CD14-positive monocyte (primary cell): ENCODE data around the gene RIC8A. TPM values are rescaled to one million over a fixed set of nuclear protein-coding genes. Genes with fewer than 3 reads are reported as not detected.

Experiments used
- DNase-seq, 3 donors: peaks; one replicate each; pipeline ENCODE4 v3.0.0-alpha.2; 2011 to 2022
- H2AFZ ChIP-seq: 2 replicates; pipeline ENCODE4 v1.6.0; 2012; ENCODE audit warnings: mild to moderate bottlenecking, low read depth, low read length, inconsistent platforms; ENCODE audit not compliant: insufficient read depth, poor library complexity, severe bottlenecking
- H3K27ac ChIP-seq, 2 donors: 1 replicate in 1 of 2; 2 replicates in 1 of 2; pipeline ENCODE4 v1.5.1; 2012 to 2013; ENCODE audit warnings: low read length in 2 of 2, control low read depth in 1 of 2, inconsistent platforms in 1 of 2, low read depth in 1 of 2, mild to moderate bottlenecking in 1 of 2
- H3K27me3 ChIP-seq, 2 donors: one replicate each; pipeline versions ENCODE4 v1.6.0 to v1.6.1; 2011 to 2013; ENCODE audit warnings: low read length in 2 of 2; ENCODE audit not compliant: control insufficient read depth in 2 of 2, insufficient read depth in 2 of 2
- H3K36me3 ChIP-seq, 2 donors: replicated peaks in 1 of 2; 1 replicate in 1 of 2; 2 replicates in 1 of 2; pipeline versions ENCODE4 v1.5.1 to v1.6.1; 2012 to 2013; ENCODE audit warnings: low read length in 2 of 2, control low read depth in 1 of 2, inconsistent platforms in 1 of 2, mild to moderate bottlenecking in 1 of 2; ENCODE audit not compliant: insufficient read depth in 2 of 2, control insufficient read depth in 1 of 2
- H3K4me1 ChIP-seq, 2 donors: 1 replicate in 1 of 2; 2 replicates in 1 of 2; pipeline versions ENCODE4 v1.5.1 to v1.6.1; 2012 to 2013; ENCODE audit warnings: low read length in 2 of 2, control low read depth in 1 of 2, inconsistent platforms in 1 of 2, mild to moderate bottlenecking in 1 of 2, moderate library complexity in 1 of 2; ENCODE audit not compliant: insufficient read depth in 2 of 2, control insufficient read depth in 1 of 2
- H3K4me2 ChIP-seq: replicated peaks from 2 replicates; pipeline ENCODE3; 2012; ENCODE audit warnings: low read length, moderate library complexity, mild to moderate bottlenecking; ENCODE audit not compliant: poor library complexity, severe bottlenecking; ENCODE audit errors: extremely low read depth
- H3K4me3 ChIP-seq, 3 experiments: fragments of 200-600 bp in 1 of 3; sonication (generic) in 1 of 3; replicated peaks in 1 of 3; 1 replicate in 2 of 3; 2 replicates in 1 of 3; pipeline ENCODE4 v1.5.1; 2011 to 2013; ENCODE audit warnings: low read length in 3 of 3, mild to moderate bottlenecking in 3 of 3, control low read depth in 2 of 3, low read depth in 2 of 3, inconsistent platforms in 1 of 3, moderate library complexity in 1 of 3
- H3K79me2 ChIP-seq: 2 replicates; pipeline ENCODE4 v1.6.0; 2012; ENCODE audit warnings: mild to moderate bottlenecking, control low read depth, inconsistent platforms, low read length, moderate library complexity; ENCODE audit not compliant: insufficient read depth
- H3K9ac ChIP-seq: 2 replicates; pipeline ENCODE4 v1.6.0; 2017; ENCODE audit warnings: low read length, mild to moderate bottlenecking; ENCODE audit not compliant: insufficient read depth, poor library complexity, severe bottlenecking
- H3K9me3 ChIP-seq, 2 donors: replicated peaks in 1 of 2; 1 replicate in 1 of 2; 2 replicates in 1 of 2; pipeline versions ENCODE4 v1.5.1 to v1.6.1; 2012 to 2013; ENCODE audit warnings: low read length in 2 of 2, control low read depth in 1 of 2; ENCODE audit not compliant: control insufficient read depth in 1 of 2, insufficient read depth in 1 of 2
- H4K20me1 ChIP-seq: 2 replicates; pipeline ENCODE4 v1.6.0; 2012; ENCODE audit warnings: mild to moderate bottlenecking, low read length, control low read depth, moderate library complexity; ENCODE audit not compliant: insufficient read depth
- H3K27ac Mint-ChIP-seq, 7 donors: one replicate each; pipeline ENCODE4 v1.8.0; 2020; ENCODE audit warnings: mild to moderate bottlenecking in 7 of 7, mixed read lengths in 7 of 7, moderate library complexity in 6 of 7, inconsistent platforms in 2 of 7
- H3K27me3 Mint-ChIP-seq, 3 donors: one replicate each; pipeline ENCODE4 v1.8.0; 2021 to 2022; ENCODE audit warnings: low read depth in 3 of 3, mild to moderate bottlenecking in 3 of 3, mixed read lengths in 3 of 3, moderate library complexity in 3 of 3, inconsistent platforms in 1 of 3
- H3K36me3 Mint-ChIP-seq, 2 donors: one replicate each; pipeline ENCODE4 v1.8.0; 2020; ENCODE audit warnings: mixed read lengths in 2 of 2, inconsistent platforms in 1 of 2, mild to moderate bottlenecking in 1 of 2
- H3K4me1 Mint-ChIP-seq: one replicate; pipeline ENCODE4 v1.8.0; 2020; ENCODE audit warnings: mild to moderate bottlenecking, mixed read lengths
- H3K4me3 Mint-ChIP-seq, 2 donors: one replicate each; pipeline ENCODE4 v1.8.0; 2020; ENCODE audit warnings: mild to moderate bottlenecking in 2 of 2, mixed read lengths in 2 of 2, moderate library complexity in 1 of 2
- H3K9me3 Mint-ChIP-seq, 7 donors: one replicate each; pipeline ENCODE4 v1.8.0; 2020 to 2022; ENCODE audit warnings: mixed read lengths in 7 of 7, mild to moderate bottlenecking in 6 of 7, moderate library complexity in 6 of 7, inconsistent platforms in 2 of 7
- CTCF ChIP-seq: fragments of 200-600 bp; IDR thresholded peaks from one replicate; pipeline ENCODE4 v1.8.0; 2022; ENCODE audit warnings: antibody characterized with exemption, mild to moderate bottlenecking
- WGBS: methylation state at CpG from one replicate; pipeline ENCODE4 v1.1.5; 2013; ENCODE audit warnings: missing lambda C conversion rate; ENCODE audit not compliant: insufficient coverage; 5-methylcytosine and 5-hydroxymethylcytosine counted together
- intact Hi-C, 2 donors: fragments of 100-400 bp; cut with micrococcal nuclease; formaldehyde crosslinking; loops; one replicate each; pipeline versions ENCODE4 v1.15.0 to v1.15.1; 2023
- polyA plus RNA-seq, 3 donors: library from polyadenylated mRNA; depleted of rRNA in 1 of 3; unstranded in 2 of 3; stranded (reverse) in 1 of 3; fragments of 300-500 nt in 2 of 3; fragments of >200 nt in 1 of 3; fragmentation: Illumina TruSeq in 2 of 3; gene quantifications; 1 replicate in 2 of 3; 2 replicates in 1 of 3; pipeline ENCODE4 v1.2.3, GENCODE V29; 2012 to 2021

RIC8A gene
- polyA plus RNA-seq, 3 donors = 51.1 to 79.1 (median 56.5) TPM

- Histone ChIP-seq H3K27me3 (no peaks in the 10 kb centered on the region), H3K36me3 (peaks cover 65 to 69% of the 10 kb centered on the region in 2 donors), H3K9ac (no peak overlapping the region), H3K79me2 (peaks cover 30% of the 10 kb centered on the region), H4K20me1 (peaks cover 54% of the 10 kb centered on the region), H3K4me1 (peaks cover 16 to 27% of the 10 kb centered on the region in 2 donors), H3K4me3 (no peak overlapping the region), H3K27ac (no peak overlapping the region), H3K9me3 (no peaks in the 10 kb centered on the region), H3K4me2 (no peak overlapping the region), H2AFZ (no peak overlapping the region)
- no peak overlapping the region for H3K4me3 Mint-ChIP-seq
- H3K27ac Mint-ChIP-seq = peak overlapping the region in 2 of 7 donors; percentile 37 to 57
- WGBS = 100% methylated on average over 6 of the region's 17 CpGs
- peaks cover 56 to 71% of the 10 kb centered on the region in 2 donors for H3K36me3 Mint-ChIP-seq
- no peak for TF ChIP-seq CTCF
- intact Hi-C loops = no loop called here
- H3K9me3 Mint-ChIP-seq = no peaks in the 10 kb centered on the region
- no peak for DNase-seq
- peaks cover 0 to 5% (median 2%) of the 10 kb centered on the region in 3 donors for H3K27me3 Mint-ChIP-seq
- H3K4me1 Mint-ChIP-seq = peaks cover 24% of the 10 kb centered on the region
Observed at GRCh38 chr11:212150-213100, 4.9 kb downstream of the RIC8A start.

- H4K20me1 ChIP-seq = peaks cover 54% of the 10 kb centered on the region
- H3K9me3 Mint-ChIP-seq = no peaks in the 10 kb centered on the region
- H3K9ac ChIP-seq = no peak overlapping the region
- WGBS = 100% methylated on average over 2 of the region's 4 CpGs
- peaks cover 28% of the 10 kb centered on the region for H3K79me2 ChIP-seq
- H3K4me1 ChIP-seq = peaks cover 15 to 24% of the 10 kb centered on the region in 2 donors
- peaks cover 65 to 69% of the 10 kb centered on the region in 2 donors for H3K36me3 ChIP-seq
- H3K27ac ChIP-seq = no peak overlapping the region
- no peak overlapping the region for H3K4me3 ChIP-seq
- peak overlapping the region in 2 of 7 donors; percentile 35 to 46 for H3K27ac Mint-ChIP-seq
- no peak for TF ChIP-seq CTCF
- H3K27me3 ChIP-seq = no peaks in the 10 kb centered on the region
- no peak overlapping the region for H3K4me2 ChIP-seq
- DNase-seq = no peak
- H2AFZ ChIP-seq = no peak overlapping the region
- no peak overlapping the region for H3K4me3 Mint-ChIP-seq
- peaks cover 0 to 2% (median 2%) of the 10 kb centered on the region in 3 donors for H3K27me3 Mint-ChIP-seq
- H3K36me3 Mint-ChIP-seq = peaks cover 58 to 71% of the 10 kb centered on the region in 2 donors
- intact Hi-C loops = no loop called here
- peaks cover 23% of the 10 kb centered on the region for H3K4me1 Mint-ChIP-seq
- no peaks in the 10 kb centered on the region for H3K9me3 ChIP-seq
Observed at GRCh38 chr11:213111-213510, 5.6 kb downstream of the RIC8A start.
